ENCODE results near the gene TRIP11.

DNA sequence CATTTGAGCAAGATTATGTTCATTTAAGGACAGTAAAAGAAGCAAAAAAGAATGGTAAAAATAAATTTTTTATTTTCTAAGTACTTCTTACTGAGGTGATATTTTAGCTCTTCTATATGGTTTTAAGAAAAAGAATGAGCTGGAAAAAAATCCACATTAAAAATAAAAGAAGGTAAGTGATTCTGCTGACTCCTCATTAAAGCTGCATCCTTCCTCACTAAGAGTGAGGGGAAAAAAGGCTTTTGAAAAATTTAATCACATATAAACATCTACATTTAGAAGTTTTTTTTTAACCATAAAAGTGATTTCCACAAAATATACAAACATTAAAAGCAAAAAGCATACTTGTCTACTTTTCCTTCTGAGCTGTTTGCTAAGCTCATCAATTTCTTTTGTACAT lies 64.1 kb downstream of the TRIP11 start:
- no peak for TF ChIP-seq POLR2AphosphoS5 (IDR thresholded peaks at IDR 0.05; ENCODE audit: low read depth, low read length)
- TF ChIP-seq, protein P1, sequence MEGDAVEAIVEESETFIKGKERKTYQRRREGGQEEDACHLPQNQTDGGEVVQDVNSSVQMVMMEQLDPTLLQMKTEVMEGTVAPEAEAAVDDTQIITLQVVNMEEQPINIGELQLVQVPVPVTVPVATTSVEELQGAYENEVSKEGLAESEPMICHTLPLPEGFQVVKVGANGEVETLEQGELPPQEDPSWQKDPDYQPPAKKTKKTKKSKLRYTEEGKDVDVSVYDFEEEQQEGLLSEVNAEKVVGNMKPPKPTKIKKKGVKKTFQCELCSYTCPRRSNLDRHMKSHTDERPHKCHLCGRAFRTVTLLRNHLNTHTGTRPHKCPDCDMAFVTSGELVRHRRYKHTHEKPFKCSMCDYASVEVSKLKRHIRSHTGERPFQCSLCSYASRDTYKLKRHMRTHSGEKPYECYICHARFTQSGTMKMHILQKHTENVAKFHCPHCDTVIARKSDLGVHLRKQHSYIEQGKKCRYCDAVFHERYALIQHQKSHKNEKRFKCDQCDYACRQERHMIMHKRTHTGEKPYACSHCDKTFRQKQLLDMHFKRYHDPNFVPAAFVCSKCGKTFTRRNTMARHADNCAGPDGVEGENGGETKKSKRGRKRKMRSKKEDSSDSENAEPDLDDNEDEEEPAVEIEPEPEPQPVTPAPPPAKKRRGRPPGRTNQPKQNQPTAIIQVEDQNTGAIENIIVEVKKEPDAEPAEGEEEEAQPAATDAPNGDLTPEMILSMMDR (IDR thresholded peaks at IDR 0.05), result no peak

Data from Panc1 (cell line).